ENCODE data around the gene SREBF2. TPM values are rescaled to one million over a fixed set of nuclear protein-coding genes. Genes with fewer than 3 reads are reported as not detected.

SREBF2 gene
- 89.7 TPM for total RNA-seq
- long read RNA-seq, full-length matches to known transcripts = 21 of 120 reads
- long read RNA-seq, partial matches to known transcripts = 26 of 120 reads
- long read RNA-seq, other reads (novel, unspliced or antisense) = 73 of 120 reads

- intact Hi-C loops (cut with micrococcal nuclease) = no loop called here
- ATAC-seq = peak; percentile 94
- peak; percentile 100 for DNase-seq
These were observed at the start of gene SREBF2 for GRCh38 chr22:41832553-41833368. Gene SREBF2 (plus strand): TSS chr22:41833105. CDS start chr22:41833271, 166 bp downstream.

- intact Hi-C loops (cut with micrococcal nuclease) = no loop called here
- ATAC-seq = no peak
- DNase-seq = no peak
These were observed 45.6 kb upstream of the SREBF2 start for GRCh38 chr22:41787331-41787730.

- intact Hi-C loops (cut with micrococcal nuclease) = no loop called here
These were observed 39.0 kb upstream of the SREBF2 start for GRCh38 chr22:41793871-41794270.

GRCh38 chr22:41798736-41799135 is 34.2 kb upstream of the SREBF2 start:
- ATAC-seq = no peak
- intact Hi-C loops (cut with micrococcal nuclease) = no loop called here
- no peak for DNase-seq

More at GRCh38 chr22:41793871-41794270, 39.0 kb upstream of the SREBF2 start:
- no peak for DNase-seq
- no peak for ATAC-seq

- DNase-seq (peak; percentile 60), ATAC-seq (peak; percentile 63)
- intact Hi-C loops (cut with micrococcal nuclease) = no loop called here
These were observed 33.2 kb upstream of the SREBF2 start for GRCh38 chr22:41799486-41800347.

GRCh38 chr22:41800348-41801146 is 32.4 kb upstream of the SREBF2 start, which contains the start of gene CCDC134:
Gene CCDC134 (plus strand): TSS chr22:41800679. CDS start chr22:41808891, 8,212 bp downstream.
- ATAC-seq (peak; percentile 99), DNase-seq (peak; percentile 97)
- intact Hi-C loops (cut with micrococcal nuclease) = no loop called here

- intact Hi-C loops (cut with micrococcal nuclease) = no loop called here
- ATAC-seq = no peak
These were observed 31.6 kb upstream of the SREBF2 start for GRCh38 chr22:41801147-41801819.

GRCh38 chr22:41801886-41802285 is 31.0 kb upstream of the SREBF2 start:
- intact Hi-C loops (cut with micrococcal nuclease) = no loop called here
- ATAC-seq (no peak), DNase-seq (no peak)

More at GRCh38 chr22:41801147-41801819, 31.6 kb upstream of the SREBF2 start:
- no peak for DNase-seq

- intact Hi-C loops (cut with micrococcal nuclease) = no loop called here
- ATAC-seq (no peak), DNase-seq (no peak)
These were observed 27.3 kb upstream of the SREBF2 start for GRCh38 chr22:41805639-41806038.

DNA sequence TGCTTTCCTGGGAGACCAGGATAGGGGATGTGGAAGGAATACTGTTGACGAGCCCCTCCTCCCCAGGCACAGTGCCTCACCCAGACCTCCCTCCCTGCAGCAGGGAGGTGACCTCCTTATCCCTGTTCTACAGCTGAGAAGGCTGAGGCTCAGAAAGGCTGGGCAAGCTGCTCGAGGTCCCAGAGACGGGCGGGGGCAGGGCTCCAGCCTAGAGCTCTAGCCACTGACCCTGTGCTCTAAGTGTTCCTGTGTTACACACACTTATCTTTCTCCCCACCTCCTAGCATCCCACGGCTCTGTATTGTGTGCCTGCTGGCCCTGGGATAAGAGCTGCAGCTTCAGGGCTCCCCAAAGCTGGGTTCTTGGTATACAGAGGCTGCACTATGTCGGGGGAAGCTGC is 24.5 kb upstream of the SREBF2 start:
- intact Hi-C loops (cut with micrococcal nuclease) = no loop called here
- ATAC-seq = no peak

GRCh38 chr22:41810022-41810421 is 22.9 kb upstream of the SREBF2 start:
- intact Hi-C loops (cut with micrococcal nuclease) = no loop called here
- DNase-seq (no peak), ATAC-seq (no peak)

More for the DNA sequence above, 24.5 kb upstream of the SREBF2 start:
- no peak for DNase-seq

DNA sequence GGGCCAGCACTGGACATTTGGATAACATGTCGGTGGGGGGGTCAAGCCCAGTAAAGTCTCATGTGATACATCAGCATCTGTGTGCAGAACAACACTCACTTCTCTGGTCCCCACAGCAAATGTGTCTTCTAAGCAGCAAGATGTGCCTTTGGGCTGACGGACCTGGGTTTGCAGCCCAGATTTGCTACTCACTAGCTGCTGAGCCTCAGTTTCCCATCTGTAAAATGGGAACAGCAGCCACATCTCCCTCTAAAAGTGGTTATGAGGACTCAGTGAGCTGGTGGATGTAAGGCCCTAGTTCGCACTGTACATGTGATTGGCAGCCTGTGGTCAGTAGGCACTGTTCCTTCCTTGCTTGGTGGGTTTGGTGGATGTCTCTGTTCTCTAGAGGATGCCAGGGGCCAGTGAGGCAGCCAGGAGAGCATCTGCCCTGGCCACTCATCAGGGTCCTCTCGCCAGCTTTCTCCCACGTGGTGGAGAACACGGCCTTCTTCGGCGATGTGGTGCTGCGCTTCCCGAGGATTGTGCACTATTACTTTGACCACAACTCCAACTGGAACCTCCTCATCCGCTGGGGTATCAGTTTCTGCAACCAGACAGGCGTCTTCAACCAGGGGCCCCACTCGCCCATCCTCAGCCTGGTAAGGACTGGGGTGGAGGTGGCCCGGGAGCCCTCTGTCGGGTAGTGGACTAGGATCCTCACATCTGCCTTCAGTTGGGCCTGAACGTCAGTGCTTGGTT is 19.9 kb upstream of the SREBF2 start:
- intact Hi-C loops (cut with micrococcal nuclease) = no loop called here
- DNase-seq (no peak), ATAC-seq (no peak)

- intact Hi-C loops (cut with micrococcal nuclease) = no loop called here
- ATAC-seq = no peak
- DNase-seq = no peak
These were observed 19.0 kb upstream of the SREBF2 start for GRCh38 chr22:41813726-41814410.

DNA sequence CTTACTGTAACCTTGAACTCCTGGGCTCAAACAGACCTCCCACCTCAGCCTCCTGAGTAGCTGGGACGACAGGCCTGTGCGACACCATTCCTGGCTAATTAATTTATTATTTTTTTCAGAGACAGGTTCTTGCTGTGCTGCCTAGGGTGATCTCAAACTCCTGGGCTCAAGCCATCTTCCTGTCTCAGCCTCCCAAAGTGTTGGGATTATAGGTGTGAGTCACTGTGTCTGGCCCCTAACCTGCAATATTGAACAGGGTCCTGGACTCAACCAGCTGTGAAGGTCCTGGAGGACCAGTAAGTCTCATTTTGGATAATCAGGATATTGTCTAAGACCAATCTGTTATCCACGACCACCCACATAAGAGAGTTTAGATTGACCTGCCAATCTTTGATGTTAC is 17.2 kb upstream of the SREBF2 start:
- no peak for DNase-seq
- intact Hi-C loops (cut with micrococcal nuclease) = no loop called here
- no peak for ATAC-seq

GRCh38 chr22:41816241-41816640 is 16.7 kb upstream of the SREBF2 start:
- no peak for DNase-seq
- intact Hi-C loops (cut with micrococcal nuclease) = no loop called here
- ATAC-seq = no peak

- no peak for ATAC-seq
- intact Hi-C loops (cut with micrococcal nuclease) = no loop called here
- DNase-seq = no peak
These were observed 16.0 kb upstream of the SREBF2 start for GRCh38 chr22:41816871-41817270.

DNA sequence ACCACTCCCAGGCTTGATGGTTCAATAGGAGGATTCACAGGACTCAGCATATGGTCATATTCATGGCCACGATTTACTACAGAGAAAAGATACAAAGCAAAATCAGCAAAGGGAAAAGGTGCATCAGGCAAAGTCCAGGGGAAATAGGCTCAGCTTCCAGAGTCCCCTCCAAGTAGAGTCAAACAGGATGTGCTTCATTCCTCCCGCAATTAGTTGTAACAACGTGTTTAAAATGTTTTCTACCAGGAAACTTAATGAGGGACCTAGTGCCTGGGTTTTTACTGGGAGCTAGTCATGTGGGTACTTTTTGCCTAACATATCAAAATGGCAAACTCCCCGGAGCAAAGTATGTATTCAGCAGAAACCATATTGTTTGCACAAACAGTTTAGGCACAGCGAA is 14.9 kb upstream of the SREBF2 start:
- DNase-seq (no peak), ATAC-seq (no peak)
- intact Hi-C loops (cut with micrococcal nuclease) = no loop called here
